Activated CD4-positive, alpha-beta T cell treated with anti-CD3 and anti-CD28 coated beads for 4 hours (primary cell): ENCODE data around the gene NUP210.

Experiments
- DNase-seq, 2 donors: peaks; one replicate each; pipeline ENCODE4 v3.0.0-alpha.2; 2020

The NUP210 gene

DNA sequence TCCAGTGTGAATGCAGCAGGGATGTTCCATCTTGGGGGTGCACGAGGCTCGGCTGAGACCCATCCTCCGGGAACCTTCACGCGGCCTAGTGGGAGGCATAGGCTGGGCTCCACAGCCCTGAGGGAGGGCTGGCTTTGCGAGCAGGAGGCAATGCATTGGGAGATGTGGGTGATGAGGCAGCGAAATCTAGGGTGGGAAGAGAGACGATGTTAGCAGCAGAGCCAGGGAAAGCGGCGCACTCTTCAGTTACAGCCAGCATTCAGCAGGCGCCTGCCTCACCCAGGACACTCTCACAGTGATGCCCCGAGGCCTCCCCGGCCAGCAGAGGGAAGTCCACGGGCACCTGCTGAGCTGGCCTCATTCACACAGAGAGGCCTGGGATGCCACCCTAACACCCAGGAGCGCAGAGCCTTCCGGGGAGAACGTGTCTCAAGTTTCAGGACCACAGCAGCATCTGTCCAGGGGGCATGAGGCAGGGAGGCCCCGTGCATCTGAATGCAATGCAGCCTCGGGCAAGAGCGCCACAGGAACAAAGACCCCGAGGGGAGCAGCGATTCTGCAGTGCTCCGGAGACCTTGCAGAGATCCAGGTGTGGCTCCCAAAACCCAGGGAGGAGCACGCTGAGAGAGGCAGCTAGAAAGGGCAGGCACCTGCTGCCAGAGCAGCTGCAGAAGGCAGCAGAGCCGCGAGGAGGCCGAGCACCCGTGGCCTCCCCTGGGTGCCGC, 102.4 kb downstream of the NUP210 start:
- no peak for DNase-seq

- DNase-seq = no peak
These were observed 103.5 kb downstream of the NUP210 start for GRCh38 chr3:13316603-13317002.

DNA sequence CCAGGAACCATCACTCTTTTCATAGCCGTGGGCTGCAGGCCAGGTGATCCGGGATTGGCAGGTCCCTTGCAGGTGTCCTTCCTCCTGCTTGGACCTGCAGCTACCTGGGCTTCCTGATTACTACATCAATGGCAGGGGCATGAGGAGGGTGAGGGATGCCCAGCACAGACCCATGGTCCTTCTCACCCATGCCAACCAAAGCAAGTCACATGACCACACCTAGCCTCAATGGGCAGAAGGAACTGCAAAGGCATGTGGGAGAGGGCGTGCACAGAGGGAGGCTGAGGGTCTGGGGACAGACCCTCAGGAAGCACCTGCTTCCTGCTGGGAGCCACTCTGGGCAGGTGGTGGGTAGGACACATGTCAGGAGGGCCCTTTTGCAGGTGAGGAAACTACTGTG, 105.2 kb downstream of the NUP210 start:
- DNase-seq = no peak

- DNase-seq = no peak
These were observed 106.3 kb downstream of the NUP210 start for GRCh38 chr3:13313813-13314212.

GRCh38 chr3:13309004-13309403, 111.1 kb downstream of the NUP210 start:
- DNase-seq = no peak

DNA sequence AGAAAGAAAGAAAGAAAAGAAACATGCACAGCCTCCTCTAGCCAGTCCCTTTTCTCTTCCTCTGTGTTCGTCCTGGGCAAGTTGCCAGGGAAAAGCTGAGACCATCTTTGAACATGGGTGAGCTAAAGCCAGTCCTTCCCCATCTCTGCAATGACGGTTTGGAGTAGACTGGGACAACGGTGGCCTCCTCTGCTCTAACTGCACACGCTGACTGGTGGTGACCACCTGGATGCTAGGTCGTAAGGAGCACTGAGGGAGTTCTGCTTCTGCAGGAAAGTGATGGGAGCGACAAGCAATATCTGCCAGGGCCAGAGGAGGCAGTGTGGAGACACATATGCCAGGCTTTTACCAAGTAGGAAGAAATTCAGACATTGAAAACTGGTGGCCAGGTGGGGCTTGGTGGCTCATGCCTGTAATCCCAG, 111.7 kb downstream of the NUP210 start:
- peak in 1 of 2 donors; percentile 10 for DNase-seq

DNA sequence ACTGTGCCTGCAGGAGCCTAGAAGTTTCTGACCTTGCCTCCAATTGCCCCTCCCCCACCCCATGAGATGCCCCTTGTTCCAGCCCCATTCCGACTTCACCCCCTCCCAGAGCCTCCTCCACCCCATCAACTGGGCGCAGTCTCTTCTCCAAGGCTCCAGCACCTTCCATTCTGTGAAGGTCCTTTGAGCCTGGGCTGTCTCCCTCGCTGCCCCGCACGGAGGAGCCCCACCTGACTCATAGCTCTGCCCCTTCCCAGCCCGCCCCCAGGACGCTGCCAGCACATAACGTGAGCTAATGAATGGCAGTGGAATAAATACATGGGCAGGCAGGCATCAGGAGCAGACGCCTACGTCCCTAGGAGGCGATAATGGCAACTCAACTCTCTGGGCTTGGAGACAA, 113.1 kb downstream of the NUP210 start:
- DNase-seq = no peak

DNA sequence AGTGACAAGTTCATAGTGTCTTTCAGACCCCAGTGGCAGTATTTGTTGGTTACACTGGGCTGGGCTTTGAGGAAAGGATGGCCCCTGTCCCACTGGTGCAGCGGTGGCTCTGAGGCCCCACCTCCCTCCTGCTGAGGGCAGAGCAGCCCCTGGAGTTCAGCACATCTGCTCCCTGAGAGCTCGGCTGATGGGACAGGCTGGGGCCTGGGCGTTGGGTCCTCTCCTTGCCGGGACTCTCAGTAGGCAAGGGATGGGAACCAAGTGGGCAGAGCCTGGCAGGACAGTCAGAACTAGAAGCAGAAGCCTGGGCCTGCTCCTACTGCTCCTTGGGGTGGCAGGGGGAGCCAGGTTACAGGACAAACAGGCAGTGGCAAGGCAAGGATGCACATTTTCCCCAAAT, 114.5 kb downstream of the NUP210 start:
- no peak for DNase-seq

GRCh38 chr3:13303410-13303809, 116.7 kb downstream of the NUP210 start:
- DNase-seq = no peak

DNA sequence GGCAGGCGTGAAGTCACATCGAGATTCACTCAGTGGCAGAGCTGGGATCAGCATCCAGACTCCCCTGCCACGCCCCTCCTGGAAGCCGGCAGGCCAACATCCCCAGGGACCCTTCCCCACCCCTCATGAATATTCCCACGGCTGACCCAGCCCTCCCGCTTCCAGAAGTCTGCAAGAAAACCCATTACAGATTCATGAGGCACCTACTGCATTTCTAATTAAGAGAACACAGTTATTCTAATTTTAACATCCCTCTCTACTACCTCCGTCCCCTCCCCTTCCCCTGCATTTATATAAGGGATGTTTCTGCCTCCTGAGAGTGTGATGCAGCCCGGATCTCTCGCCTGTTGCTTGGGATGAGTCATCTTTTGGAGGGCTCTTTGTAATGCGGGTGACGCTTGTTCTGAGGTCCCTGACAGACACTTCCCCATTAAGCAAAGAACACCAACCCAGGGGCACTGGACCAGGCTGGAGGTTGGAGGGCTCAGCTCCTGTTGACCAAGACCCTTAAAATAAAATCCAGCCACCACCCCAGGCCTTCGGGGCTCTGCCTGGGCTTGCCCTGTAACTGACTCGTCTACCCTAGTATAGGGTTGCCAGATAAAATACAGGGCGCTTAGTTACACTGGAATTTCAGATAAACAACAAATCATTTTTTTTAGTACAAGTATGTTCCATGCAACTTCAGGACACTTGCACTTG, 118.7 kb downstream of the NUP210 start:
- DNase-seq = no peak

- DNase-seq = no peak
These were observed 119.4 kb downstream of the NUP210 start for GRCh38 chr3:13300546-13301285.

DNA sequence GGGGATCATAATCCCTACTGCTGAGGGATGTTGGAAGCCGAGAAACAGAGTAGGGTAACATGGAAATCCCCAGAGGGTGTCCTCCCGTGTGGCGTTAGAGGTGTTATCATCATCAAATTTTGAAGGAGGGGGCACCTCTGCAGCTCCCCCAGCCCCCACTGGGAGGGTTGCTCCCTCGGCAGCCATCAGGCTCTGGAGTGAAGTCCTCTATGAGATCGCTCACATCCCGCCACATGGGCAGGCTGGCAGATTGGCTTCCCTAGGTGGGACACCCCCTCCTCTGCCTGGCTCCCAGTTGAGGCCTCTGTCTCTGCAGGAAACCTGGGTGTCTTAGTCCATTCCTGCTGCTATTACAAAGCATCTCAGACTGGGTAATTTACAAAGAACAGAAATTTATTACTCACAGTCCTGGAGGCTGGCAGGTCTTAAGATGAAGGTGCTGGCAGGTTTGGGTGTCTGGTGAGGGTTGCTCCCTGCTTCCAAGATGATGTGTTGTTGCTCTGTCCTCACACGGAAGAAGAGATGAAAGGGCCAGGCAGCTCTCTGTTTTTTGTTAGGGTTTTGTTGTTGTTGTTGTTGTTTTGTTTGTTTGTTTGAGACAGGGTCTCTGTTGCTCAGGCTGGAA, 120.5 kb downstream of the NUP210 start:
- DNase-seq = no peak

DNA sequence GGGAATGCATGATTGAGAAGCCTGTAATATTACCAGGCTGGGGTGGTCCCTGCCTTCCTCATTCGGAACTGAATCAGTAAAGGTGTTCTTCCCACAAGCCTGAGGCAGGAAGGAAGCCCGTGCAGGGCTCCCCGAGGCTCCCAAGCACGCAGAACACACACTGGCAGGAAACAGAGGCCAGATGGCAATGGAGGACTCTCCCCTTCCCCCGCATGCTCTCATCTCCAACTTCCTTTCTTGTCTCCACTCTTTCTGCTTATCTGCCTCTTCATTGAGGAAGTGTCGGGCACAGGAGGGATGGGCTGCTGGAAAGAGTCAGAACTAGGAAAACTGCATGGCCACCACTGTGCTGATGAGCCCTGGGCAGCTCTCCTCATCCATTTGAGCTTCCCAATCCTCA, 123.5 kb downstream of the NUP210 start:
- DNase-seq = no peak

- DNase-seq = no peak
These were observed 125.4 kb downstream of the NUP210 start for GRCh38 chr3:13294442-13295351.

- no peak for DNase-seq
These were observed 127.7 kb downstream of the NUP210 start for GRCh38 chr3:13292375-13292774.

GRCh38 chr3:13290941-13291340, 129.2 kb downstream of the NUP210 start:
- DNase-seq = no peak

- DNase-seq = no peak
These were observed 130.3 kb downstream of the NUP210 start for GRCh38 chr3:13289771-13290285.

GRCh38 chr3:13288732-13289718, 131.1 kb downstream of the NUP210 start:
- DNase-seq = no peak

- DNase-seq = no peak
These were observed 132.3 kb downstream of the NUP210 start for GRCh38 chr3:13287833-13288232.

GRCh38 chr3:13286873-13287272, 133.2 kb downstream of the NUP210 start:
- no peak for DNase-seq
